PFSK-1 (cell line): ENCODE results near the gene RDH16.

ENCODE experiments used
- FOXP2 ChIP-seq: optimal IDR thresholded peaks from 2 replicates; pipeline ENCODE3; 2011; ENCODE audit warnings: borderline replicate concordance, control low read depth, inconsistent platforms; ENCODE audit not compliant: insufficient read depth; ENCODE audit errors: extremely low read length, extremely low read depth
- POLR2AphosphoS5 ChIP-seq: IDR thresholded peaks from 2 replicates; pipeline ENCODE4 v1.6.1; 2012; ENCODE audit warnings: low read depth, mild to moderate bottlenecking, control low read depth, low read length, moderate library complexity
- REST ChIP-seq, 2 experiments: IDR thresholded peaks; 2 replicates each; pipeline versions ENCODE4 v1.6.1 to v1.8.0; 2011 to 2012; ENCODE audit warnings: low read depth in 2 of 2, low read length in 2 of 2, control low read depth in 1 of 2, inconsistent platforms in 1 of 2, mild to moderate bottlenecking in 1 of 2, moderate library complexity in 1 of 2; ENCODE audit not compliant: insufficient read depth in 1 of 2
- SIN3A ChIP-seq: IDR thresholded peaks from 2 replicates; pipeline ENCODE4 v1.6.1; 2012; ENCODE audit warnings: mild to moderate bottlenecking, low read length, moderate library complexity, borderline replicate concordance; ENCODE audit not compliant: insufficient read depth
- TAF1 ChIP-seq: IDR thresholded peaks from 2 replicates; pipeline ENCODE4 v1.6.1; 2012; ENCODE audit warnings: low read length, control low read depth, borderline replicate concordance; ENCODE audit not compliant: insufficient read depth

Gene RDH16

GRCh38 chr12:56941299-56942017 lies 15.9 kb downstream of the RDH16 start:
- no peak for TF ChIP-seq SIN3A
- no peak for TF ChIP-seq REST (IDR thresholded peaks at IDR 0.05; ENCODE audit: insufficient read depth in 1 of 2, low read depth in 2 of 2, low read length in 2 of 2)
- no peak for TF ChIP-seq FOXP2
- TF ChIP-seq POLR2AphosphoS5 = no peak
- no peak for TF ChIP-seq TAF1

GRCh38 chr12:56935752-56936151 lies 21.7 kb downstream of the RDH16 start:
- TF ChIP-seq POLR2AphosphoS5 (no peak), REST (IDR thresholded peaks at IDR 0.05; ENCODE audit: insufficient read depth in 1 of 2, low read depth in 2 of 2, low read length in 2 of 2) (no peak), SIN3A (no peak), FOXP2 (no peak), TAF1 (no peak)

GRCh38 chr12:56935157-56935556 lies 22.3 kb downstream of the RDH16 start:
- no peak for TF ChIP-seq REST (IDR thresholded peaks at IDR 0.05; ENCODE audit: insufficient read depth in 1 of 2, low read depth in 2 of 2, low read length in 2 of 2)
- TF ChIP-seq TAF1 = no peak
- TF ChIP-seq FOXP2 = no peak
- TF ChIP-seq SIN3A = no peak
- TF ChIP-seq POLR2AphosphoS5 = no peak

- TF ChIP-seq SIN3A (no peak), POLR2AphosphoS5 (no peak), REST (IDR thresholded peaks at IDR 0.05; ENCODE audit: insufficient read depth in 1 of 2, low read depth in 2 of 2, low read length in 2 of 2) (no peak), TAF1 (no peak), FOXP2 (no peak)
These were observed 23.4 kb downstream of the RDH16 start, which contains the start of gene SDR9C7 for GRCh38 chr12:56933826-56934625. SDR9C7 (minus strand) TSS chr12:56934408; CDS start chr12:56934261, 147 bp downstream.
